Measurements from ENCODE around the gene KLHL17.
A peak's percentile ranks its signal among the peaks of the same experiment; 100 is the strongest.
"Not testable (repeated sequence)": the region's sequence is repeated elsewhere in the genome, so short reads cannot be mapped to it uniquely, and the experiment has no call there.

KLHL17 gene

DNA sequence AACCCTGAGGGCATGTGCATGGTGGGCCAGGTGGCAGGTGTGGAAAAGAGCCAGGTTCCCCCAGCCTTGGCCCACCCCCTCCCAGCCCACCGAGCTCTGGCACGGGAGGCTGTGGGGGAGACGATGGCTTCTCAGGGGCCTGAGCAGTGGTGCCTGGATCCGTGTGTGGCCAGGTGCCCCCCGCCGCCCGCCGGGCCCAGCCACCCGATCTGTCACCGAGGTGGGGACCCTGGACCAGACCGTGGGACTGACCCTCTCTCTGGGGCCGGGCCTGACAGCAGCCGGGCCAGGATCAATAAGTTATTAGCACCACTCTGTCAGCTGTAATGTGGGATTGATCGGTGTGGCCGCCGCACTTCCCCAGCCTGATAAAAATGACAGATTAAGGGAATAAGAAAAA, 22.9 kb upstream of the KLHL17 start:
- DNase-seq = no peak

DNA sequence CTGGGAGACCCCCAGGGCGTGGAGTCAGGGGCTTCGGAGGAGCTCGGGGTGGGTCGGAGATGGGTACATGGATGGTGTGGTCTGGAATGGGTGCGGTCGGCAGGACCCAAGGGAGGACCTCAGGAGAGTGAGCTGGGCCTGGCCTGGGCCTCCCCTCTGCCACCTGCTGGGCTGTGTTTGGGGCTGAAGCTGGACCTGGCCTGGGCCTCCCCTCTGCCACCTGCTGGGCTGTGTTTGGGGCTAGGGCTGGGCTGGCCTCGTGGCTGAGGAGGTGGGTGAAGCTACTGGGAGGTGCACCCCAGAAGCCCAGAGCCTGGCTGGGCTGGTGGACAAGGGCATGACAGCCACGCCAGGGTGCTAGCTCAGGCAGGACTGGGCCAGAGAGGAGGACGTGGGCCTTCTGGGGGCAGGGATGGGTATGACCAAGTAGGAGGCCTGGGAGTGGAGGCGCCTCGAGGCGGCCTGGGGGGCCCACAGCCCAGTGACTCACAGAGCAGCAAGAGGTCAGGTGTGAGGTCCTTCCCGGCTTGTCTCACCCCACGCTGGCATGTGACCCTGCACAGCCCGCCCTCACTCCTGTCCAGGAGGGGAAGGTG, 22.2 kb upstream of the KLHL17 start:
- DNase-seq = no peak

DNA sequence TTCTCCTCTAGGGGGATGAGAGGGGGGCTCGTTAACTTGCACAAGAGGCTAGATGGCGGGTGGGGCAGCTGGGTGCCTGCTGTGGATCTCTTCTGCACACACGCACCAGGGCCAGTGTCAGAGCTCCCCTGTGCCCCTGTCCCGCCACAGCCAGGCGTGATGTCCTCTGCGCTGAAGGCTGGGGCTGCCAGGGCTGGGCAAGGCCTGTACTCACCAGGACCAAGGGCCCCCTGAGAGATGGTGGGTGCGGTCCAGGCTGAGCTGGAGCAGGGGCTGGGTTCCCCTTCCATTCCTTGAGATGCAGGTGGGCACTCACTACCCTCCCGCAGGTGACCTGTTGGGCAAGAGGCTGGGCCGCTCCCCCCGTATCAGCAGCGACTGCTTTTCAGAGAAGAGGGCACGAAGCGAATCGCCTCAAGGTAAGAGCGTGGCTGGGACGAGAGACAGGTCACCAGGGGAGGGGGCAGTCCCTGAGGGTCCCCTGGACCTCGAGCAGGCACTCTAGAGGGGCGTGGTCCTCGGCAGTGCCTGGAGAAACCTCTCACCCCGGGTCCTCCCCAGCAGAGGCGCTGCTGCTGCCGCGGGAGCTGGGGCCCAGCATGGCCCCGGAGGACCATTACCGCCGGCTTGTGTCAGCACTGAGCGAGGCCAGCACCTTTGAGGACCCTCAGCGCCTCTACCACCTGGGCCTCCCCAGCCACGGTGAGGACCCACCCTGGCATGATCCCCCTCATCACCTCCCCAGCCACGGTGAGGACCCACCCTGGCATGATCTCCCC, 21.5 kb upstream of the KLHL17 start:
- no peak for DNase-seq

DNA sequence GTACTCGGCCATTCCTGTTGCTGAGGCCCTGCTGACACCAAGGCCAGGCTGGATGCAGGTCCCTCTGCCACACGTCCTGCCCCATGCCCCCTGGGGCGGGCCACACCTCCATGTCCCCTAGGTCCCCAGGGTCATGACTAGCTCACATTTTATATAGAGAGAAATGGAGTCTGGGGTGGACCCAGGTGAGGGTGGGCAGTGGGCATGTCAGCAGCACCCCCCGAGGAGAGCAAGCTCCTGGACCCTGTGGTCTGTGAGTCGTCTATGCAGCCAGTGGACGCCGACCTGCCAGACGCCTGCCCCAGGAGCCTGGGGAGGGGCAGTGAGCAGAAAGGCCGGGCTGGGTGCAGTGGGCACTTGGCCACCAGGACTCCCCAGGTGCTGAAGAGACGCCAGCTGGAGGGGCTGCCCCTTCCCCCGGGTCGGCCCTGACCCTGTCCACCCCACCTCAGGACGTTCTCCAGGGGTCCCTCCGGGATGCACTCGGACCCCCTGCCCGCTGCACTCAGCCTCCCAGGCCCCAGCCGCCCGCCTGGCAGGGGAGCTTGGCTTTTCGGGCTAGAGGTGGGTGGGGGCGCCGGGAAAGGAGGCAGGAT, 20.8 kb upstream of the KLHL17 start:
- DNase-seq = no peak

DNA sequence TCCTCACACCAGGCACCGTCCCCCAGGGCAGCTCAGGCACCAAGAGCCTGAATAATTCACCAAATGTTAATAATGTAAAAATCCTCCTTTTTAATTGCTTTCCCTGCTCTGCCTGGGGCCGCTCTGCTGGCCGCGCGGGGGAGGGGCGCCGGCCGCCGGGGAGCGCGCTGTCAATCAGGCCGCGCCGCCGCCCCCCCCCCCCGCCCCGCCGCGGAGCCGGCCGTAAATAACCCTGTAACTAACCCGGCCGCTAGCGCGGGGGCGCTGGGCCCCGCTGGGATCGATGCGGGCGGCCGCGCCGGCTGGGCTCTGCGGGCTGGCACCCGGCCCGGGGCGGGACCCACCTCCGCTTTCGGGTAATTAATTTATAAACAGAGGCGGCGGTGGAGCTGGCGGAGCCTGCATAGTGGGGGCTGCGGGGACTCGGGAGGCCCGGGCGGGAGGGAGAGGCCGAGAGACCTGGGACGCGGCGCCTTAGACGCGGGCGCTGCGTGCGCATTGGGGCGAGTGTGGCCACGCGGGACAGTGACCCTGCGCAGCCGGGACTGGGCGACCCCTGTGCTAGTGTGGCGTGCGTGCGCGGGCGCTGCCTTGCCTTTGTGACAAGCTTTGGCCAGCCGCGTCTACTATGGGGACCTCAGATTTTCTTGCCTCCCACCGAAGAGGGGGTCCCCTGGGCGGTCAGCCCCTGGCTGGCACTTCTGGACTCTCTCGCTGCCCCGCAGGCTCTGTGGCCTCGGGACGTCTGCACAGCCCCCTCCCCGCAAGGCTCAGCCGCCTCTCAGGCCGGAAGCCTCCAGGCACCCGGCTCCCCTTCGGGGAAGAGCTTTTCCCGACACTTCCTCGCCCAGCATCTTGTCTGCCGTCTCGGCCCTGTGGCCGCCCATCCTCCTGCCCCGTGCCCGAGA, 20.0 kb upstream of the KLHL17 start:
- DNase-seq = peak; percentile 70

DNA sequence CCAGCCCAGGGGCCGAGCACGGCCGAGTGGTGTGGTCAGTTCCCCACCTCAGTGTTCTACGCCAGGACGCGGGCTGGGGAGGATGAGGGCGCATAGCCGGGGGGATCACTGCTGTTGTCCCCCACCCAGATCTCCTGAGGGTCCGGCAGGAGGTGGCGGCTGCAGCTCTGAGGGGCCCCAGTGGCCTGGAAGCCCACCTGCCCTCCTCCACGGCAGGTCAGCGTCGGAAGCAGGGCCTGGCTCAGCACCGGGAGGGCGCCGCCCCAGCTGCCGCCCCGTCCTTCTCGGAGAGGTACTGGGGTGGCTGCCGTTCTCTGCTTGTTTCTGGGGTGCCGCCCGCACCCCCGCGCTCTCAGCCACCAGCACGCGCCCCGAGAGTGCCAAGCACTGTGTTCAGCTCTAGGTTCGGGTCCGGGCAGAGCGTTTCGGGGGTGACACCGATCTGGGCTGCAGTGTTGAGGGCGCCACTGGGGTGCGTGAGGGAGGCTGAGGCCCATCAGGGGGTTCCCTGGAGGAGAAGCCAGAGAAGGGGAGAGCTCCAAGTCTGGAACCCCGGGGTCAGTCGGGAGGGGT, 19.3 kb upstream of the KLHL17 start:
- DNase-seq = no peak

DNA sequence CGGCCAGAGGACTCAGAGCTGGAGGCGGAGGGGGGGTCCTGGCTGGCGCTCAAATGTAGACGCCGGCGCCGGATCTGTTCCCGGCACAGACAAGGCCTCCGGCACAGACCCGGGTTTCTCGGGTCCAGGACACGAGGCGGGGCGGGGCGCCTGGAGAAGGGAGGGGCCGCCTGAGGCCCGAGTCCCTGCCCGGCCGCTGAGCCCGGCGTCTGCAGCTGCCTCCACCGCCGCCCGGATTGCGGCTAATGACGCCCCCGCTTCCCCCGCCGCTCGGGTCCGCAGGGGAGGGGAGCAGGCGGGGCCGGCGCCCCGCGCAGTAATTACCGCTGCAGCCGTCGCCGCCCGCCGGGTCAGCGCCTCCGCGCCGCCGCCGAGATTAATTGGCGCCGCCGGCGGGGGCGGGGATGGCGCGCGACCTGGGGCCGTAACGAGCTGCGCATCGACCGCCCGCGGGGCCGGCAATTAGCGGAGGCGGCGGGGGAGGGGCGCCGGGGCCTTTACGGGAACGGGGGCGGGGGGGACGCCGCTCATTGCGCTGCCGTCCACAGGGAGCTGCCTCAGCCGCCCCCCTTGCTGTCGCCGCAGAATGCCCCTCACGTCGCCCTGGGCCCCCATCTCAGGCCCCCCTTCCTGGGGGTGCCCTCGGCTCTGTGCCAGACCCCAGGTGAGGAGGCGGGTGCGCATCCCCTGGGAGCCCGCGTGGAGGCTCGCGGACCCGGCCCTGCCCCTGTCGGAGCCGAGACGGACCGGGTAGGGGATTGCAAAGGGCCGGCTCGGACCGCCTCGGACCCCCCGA, 18.6 kb upstream of the KLHL17 start:
- no peak for DNase-seq

DNA sequence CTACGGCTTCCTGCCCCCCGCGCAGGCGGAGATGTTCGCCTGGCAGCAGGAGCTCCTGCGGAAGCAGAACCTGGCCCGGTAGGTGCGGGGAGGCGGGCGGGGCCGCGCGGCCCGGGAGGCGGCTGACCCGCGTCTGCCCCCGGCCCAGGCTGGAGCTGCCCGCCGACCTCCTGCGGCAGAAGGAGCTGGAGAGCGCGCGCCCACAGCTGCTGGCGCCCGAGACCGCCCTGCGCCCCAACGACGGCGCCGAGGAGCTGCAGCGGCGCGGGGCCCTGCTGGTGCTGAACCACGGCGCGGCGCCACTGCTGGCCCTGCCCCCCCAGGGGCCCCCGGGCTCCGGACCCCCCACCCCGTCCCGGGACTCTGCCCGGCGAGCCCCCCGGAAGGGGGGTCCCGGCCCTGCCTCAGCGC, 18.0 kb upstream of the KLHL17 start:
- no peak for DNase-seq

DNA sequence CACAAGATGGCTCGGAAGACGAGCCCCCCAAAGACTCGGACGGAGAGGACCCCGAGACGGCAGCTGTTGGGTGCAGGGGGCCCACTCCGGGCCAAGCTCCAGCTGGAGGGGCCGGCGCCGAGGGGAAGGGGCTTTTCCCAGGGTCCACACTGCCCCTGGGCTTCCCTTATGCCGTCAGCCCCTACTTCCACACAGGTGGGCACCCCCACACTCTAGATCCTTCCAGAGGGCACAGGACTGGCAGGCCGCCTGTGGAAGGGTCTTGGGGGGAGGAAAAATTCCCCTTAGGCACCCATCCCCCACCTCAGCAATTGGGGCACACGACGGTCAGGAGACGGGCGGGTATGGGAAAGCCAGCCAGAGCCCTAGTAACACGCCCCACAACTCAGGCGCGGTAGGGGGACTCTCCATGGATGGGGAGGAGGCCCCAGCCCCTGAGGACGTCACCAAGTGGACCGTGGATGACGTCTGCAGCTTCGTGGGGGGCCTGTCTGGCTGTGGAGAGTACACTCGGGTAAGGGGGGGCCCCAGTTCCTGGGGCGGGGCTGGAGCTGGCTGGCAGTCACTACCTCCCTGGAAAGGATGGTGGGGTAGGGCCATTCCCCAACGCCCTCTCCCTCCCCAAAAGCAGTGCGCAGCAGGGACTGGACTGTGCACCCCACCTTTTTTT, 17.4 kb upstream of the KLHL17 start:
- DNase-seq = no peak

DNA sequence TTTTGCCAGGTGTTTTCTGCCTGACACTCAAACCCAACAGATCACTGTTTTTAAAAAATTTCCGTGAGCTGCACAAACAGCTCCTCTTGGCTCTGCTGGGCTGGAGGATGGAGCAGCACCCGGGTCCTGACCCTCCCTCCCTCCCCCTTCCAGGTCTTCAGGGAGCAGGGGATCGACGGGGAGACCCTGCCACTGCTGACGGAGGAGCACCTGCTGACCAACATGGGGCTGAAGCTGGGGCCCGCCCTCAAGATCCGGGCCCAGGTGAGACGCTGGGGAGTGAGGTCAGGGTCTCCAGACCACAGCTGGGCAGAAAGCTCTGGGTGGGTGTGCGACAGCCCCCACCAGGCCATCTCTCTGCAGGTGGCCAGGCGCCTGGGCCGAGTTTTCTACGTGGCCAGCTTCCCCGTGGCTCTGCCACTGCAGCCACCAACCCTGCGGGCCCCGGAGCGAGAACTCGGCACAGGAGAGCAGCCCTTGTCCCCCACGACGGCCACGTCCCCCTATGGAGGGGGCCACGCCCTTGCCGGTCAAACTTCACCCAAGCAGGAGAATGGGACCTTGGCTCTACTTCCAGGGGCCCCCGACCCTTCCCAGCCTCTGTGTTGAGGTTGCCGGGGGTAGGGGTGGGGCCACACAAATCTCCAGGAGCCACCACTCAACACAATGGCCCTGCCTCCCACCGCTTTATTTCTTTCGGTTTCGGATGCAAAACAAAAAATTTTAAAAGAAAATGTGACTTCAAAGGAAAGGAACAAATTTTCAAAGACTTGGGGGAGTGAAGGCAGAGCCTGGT, 16.6 kb upstream of the KLHL17 start:
- no peak for DNase-seq

DNA sequence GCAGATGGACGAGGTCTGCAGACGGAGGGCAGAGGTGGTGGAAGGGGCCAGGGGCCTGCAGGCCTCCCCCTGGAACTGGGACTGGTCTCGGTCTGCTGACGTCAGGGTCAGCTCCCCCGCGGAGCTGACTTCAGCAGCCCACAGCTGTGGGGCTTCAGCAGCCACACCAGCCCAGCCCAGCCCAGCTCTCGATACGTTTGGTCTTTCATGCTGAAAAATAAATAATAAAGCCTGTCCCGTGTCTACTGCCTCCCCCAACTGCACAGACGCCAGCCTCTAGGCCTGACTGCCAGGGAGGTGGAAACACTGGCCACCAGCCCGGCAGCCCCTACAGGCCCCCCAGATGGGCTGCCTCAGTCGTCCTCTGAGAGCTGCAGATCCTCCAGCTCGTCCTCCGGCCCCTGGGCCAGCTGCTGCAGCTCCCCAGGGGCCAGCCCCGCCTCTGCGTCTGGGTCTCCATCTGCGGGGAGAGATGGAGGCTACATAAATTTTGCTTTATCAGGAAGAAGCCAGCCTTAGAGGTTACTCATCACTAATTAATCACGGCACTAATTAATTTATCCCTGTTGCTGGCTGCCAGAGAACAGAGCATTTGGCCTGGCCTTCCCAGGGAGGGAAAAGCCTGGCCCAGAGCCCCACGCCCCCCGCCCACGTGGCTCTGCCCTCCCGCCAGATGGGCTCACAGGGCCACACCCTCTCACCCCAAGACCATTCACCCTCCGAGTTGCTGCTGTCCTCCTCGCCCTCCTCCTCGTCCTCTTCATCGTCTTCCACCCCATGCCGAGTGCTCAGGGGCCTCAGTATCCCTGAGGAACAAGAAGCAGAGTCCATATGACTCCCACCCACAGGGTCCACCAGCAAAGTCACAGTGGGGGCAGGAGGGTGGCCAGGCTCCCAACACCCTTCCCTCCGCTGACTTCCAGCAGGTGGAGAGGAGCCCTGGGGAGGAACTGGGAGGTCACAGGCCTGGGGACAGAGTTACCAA, 15.8 kb upstream of the KLHL17 start:
- DNase-seq = no peak

DNA sequence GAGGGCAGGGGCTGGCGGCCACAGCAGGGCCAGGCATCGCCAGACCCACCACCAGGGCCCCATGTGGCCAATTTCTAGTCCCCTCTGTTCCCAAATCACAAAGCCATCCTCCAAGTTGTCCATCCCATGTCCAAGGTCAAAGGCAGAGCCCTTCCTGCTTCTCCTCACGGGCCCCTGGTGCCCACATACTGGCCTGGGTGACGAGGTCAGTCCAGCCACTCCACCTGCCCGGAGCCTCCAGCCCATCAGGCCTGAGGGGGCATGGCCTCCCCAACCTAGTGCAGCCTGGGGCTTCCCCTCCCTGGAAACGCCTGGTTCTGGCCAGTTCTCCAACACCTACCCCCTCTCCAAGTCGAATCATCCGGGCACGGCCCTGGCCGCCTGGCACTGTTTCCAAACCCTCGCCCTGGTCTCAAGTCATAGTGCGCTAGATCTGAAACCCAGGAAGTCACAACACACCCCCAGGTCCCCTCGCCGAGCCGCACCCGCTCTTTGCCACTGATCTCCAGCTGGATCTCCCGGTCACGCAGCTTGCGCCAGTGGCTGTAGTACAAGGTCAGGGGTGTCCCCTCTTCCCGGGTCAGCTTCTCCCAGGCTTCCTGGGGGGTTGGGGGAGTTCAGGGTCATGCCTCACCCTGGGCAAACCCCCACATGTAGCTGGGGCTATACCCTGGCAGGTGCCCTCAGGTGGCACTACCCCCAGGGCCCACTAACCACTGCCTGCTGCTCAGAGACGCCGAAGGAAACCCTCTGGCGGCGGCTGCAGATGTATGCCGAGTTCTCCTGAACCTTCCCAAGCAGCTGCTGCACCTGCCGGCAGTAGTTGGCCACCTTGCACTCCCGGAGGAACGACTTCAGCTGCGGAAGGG, 14.5 kb upstream of the KLHL17 start:
- no peak for DNase-seq

DNA sequence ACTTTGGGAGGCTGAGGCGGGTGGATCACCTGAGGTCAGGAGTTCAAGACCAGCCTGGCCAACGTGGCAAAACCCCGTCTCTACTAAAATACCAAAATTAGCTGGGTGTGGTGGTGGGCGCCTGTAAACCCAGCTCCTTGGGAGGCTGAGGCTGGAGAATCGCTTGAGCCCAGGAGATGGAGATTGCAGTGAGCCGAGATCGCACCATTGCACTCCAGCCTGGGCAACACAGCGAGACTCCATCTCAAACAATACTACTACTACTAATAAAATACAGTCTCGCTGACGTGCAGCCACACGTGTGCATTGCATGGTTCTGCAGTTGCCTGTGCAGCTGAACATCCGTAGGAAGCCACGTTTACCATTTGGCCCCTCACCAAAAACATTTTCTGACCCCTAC, 13.6 kb upstream of the KLHL17 start:
- not testable (repeated sequence) for DNase-seq

DNA sequence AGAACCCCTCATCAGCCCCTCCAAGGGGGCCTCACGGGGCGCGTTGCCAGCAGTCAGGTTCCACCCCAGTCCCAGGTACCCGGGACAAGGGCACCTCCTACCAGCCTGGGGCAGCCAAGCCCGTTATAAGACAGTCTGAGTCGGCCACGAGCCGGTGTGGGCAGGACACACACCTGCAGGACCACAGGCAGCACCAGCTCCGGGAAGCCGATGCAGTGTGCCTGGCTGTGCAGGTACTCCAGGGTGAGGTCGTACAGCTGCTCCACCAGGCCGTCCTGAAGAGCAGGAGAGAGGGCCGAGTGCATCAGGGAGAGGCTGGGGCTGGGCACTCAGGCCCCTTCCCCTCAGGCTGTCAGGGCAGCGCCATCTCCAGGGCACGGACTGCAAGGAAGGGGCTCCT, 12.4 kb upstream of the KLHL17 start:
- no peak for DNase-seq

DNA sequence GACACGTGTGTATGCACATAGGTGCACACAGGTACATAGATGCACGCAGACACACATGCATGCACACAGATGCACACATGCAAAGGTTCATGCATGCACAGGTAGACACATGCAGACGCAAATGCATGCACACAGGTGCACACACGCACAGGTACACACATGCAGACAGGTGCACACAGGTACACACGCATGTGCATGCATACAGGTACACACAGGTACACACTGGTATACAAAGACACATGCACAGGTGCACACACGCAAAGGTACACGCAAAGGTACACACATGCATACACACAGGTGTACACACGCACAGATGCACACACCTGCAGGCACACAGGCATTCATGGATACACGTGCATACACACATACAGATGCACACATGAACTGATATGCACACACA, 10.1 kb upstream of the KLHL17 start:
- DNase-seq = no peak

DNA sequence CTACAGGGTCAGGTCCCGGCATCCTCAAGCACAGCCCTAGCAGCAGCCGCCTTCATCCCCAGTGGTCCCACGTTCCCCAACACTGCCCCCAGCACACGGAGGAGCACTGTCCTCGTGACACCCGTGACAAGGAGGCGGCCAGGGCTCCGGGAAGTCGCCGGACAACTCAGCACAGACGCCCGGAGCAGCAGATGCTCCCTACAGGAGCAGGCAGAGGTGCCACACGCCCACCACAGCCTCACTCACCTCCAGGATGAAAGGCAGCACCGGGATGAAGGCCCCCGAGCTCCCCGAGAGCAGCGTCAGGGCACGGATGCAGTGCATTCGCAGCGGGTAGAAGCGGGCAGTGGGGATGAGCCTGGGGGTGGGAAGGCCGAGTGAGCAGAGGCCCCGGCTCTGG, 9.5 kb upstream of the KLHL17 start:
- no peak for DNase-seq

DNA sequence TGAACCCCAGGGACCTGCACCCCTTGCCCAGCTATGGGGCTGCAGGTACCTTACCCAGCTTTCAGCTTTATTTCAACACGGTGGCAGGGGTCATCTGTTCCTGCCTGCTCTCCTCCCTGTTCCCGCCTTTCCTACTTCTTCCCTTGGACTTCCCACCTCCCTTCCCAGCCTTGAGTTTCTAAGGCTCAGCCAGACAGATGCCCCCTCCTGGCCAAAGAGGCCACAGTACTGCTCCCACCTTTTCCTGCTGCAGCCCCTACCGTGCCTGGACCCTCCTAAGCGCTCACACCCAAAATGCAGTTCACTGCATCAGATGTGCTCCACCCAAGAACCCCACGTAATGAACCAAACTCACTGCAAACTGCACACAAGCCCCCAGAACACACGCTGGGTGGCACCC, 9.0 kb upstream of the KLHL17 start:
- no peak for DNase-seq

DNA sequence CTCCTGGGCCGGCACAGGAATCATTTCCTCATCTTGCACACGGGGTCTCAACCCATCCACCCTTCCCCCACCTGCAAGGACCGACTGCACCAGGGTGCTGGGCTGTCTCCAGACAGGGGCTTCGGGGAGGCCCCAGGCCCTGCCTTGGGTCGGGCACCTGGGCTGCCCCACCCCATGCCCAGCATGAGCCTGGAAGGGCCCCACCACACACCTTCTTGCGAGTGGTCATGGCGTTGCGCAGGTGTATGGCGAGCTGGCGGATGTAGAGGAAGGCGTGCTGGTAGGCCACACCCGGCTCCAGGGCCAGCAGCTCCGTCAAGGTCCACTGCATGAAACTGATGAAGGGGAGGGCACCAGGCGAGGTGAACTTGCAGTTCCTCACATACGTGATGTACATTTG, 8.2 kb upstream of the KLHL17 start:
- no peak for DNase-seq

Measured in NCI-H2081 treated with DMSO at 0.1 percent for 48 hours (cell line).